ENCODE results near the gene CD84. TPM values are rescaled to one million over a fixed set of nuclear protein-coding genes. Genes with fewer than 3 reads are reported as not detected.

Gene CD84
- polyA plus RNA-seq, 3 donors: 14.5 to 33.5 (median 31.8) TPM

- H2AFZ ChIP-seq (ENCODE audit: insufficient read depth, low read depth, low read length, poor library complexity, severe bottlenecking): no peak overlapping the region
- H3K9me3 ChIP-seq (replicated peaks in 1 of 2; ENCODE audit: control insufficient read depth in 1 of 2, insufficient read depth in 1 of 2, low read length in 2 of 2): peaks cover 0 to 3% of the 10 kb centered on the region in 2 donors
- H3K4me3 Mint-ChIP-seq: no peak overlapping the region
- H3K36me3 Mint-ChIP-seq: peaks cover 0 to 5% of the 10 kb centered on the region in 2 donors
- no peak overlapping the region for H3K4me2 ChIP-seq (replicated peaks; ENCODE audit: extremely low read depth, low read length, poor library complexity, severe bottlenecking)
- H3K79me2 ChIP-seq (ENCODE audit: insufficient read depth, low read length): no peaks in the 10 kb centered on the region
- H3K4me1 ChIP-seq (ENCODE audit: control insufficient read depth in 1 of 2, insufficient read depth in 2 of 2, low read length in 2 of 2): no peaks in the 10 kb centered on the region
- intact Hi-C loops (cut with micrococcal nuclease): loop anchor here (2.0 to 5.0 kb wide), 3 partner anchors 29 to 66 kb away; partner anchors contain the start of gene CD84 (in 1 of the 2)
- no peak overlapping the region for H3K4me3 ChIP-seq (replicated peaks in 1 of 3; ENCODE audit: low read depth in 2 of 3, low read length in 3 of 3)
- H3K27ac ChIP-seq (ENCODE audit: low read depth in 1 of 2, low read length in 2 of 2): no peak overlapping the region
- WGBS (ENCODE audit: insufficient coverage): 93% methylated on average over 4 of the region's 6 CpGs
- H3K27me3 Mint-ChIP-seq (ENCODE audit: low read depth in 3 of 3): no peaks in the 10 kb centered on the region
- no peaks in the 10 kb centered on the region for H3K36me3 ChIP-seq (replicated peaks in 1 of 2; ENCODE audit: control insufficient read depth in 1 of 2, insufficient read depth in 2 of 2, low read length in 2 of 2)
- no peak for DNase-seq
- no peaks in the 10 kb centered on the region for H4K20me1 ChIP-seq (ENCODE audit: insufficient read depth, low read length)
- no peak overlapping the region for H3K27ac Mint-ChIP-seq
- no peak for TF ChIP-seq CTCF (IDR thresholded peaks at IDR 0.05)
- no peak overlapping the region for H3K9ac ChIP-seq (ENCODE audit: insufficient read depth, low read length, poor library complexity, severe bottlenecking)
- H3K4me1 Mint-ChIP-seq: peaks cover 7% of the 10 kb centered on the region
- H3K27me3 ChIP-seq (ENCODE audit: control insufficient read depth in 2 of 2, insufficient read depth in 2 of 2, low read length in 2 of 2): no peaks in the 10 kb centered on the region
- peaks cover 4 to 10% (median 7%) of the 10 kb centered on the region in 7 donors for H3K9me3 Mint-ChIP-seq
Measured at GRCh38 chr1:160608057-160608456, 28.8 kb upstream of the CD84 start.

- Mint-ChIP-seq H3K27me3 (ENCODE audit: low read depth in 3 of 3) (no peaks in the 10 kb centered on the region), H3K27ac (no peak overlapping the region), H3K4me3 (no peak overlapping the region), H3K36me3 (peaks cover 0 to 5% of the 10 kb centered on the region in 2 donors), H3K4me1 (peaks cover 7% of the 10 kb centered on the region), H3K9me3 (peaks cover 4 to 13% (median 9%) of the 10 kb centered on the region in 7 donors)
- no peak for DNase-seq
- Histone ChIP-seq H3K9me3 (replicated peaks in 1 of 2; ENCODE audit: control insufficient read depth in 1 of 2, insufficient read depth in 1 of 2, low read length in 2 of 2) (peaks cover 0 to 3% of the 10 kb centered on the region in 2 donors), H4K20me1 (ENCODE audit: insufficient read depth, low read length) (no peaks in the 10 kb centered on the region), H3K79me2 (ENCODE audit: insufficient read depth, low read length) (no peaks in the 10 kb centered on the region), H3K9ac (ENCODE audit: insufficient read depth, low read length, poor library complexity, severe bottlenecking) (no peak overlapping the region), H3K4me2 (replicated peaks; ENCODE audit: extremely low read depth, low read length, poor library complexity, severe bottlenecking) (no peak overlapping the region), H3K4me1 (ENCODE audit: control insufficient read depth in 1 of 2, insufficient read depth in 2 of 2, low read length in 2 of 2) (no peaks in the 10 kb centered on the region), H3K36me3 (replicated peaks in 1 of 2; ENCODE audit: control insufficient read depth in 1 of 2, insufficient read depth in 2 of 2, low read length in 2 of 2) (no peaks in the 10 kb centered on the region), H3K4me3 (replicated peaks in 1 of 3; ENCODE audit: low read depth in 2 of 3, low read length in 3 of 3) (no peak overlapping the region), H2AFZ (ENCODE audit: insufficient read depth, low read depth, low read length, poor library complexity, severe bottlenecking) (no peak overlapping the region), H3K27me3 (ENCODE audit: control insufficient read depth in 2 of 2, insufficient read depth in 2 of 2, low read length in 2 of 2) (no peaks in the 10 kb centered on the region), H3K27ac (ENCODE audit: low read depth in 1 of 2, low read length in 2 of 2) (no peak overlapping the region)
- 100% methylated on average over 1 of the region's 1 CpG for WGBS (ENCODE audit: insufficient coverage)
- intact Hi-C loops (cut with micrococcal nuclease): loop anchor here (1.0 to 5.0 kb wide), 5 partner anchors 29 to 179 kb away; partner anchors contain the start of gene CD84 (in 1 of the 2)
- TF ChIP-seq CTCF (IDR thresholded peaks at IDR 0.05): no peak
Measured at GRCh38 chr1:160607672-160608032, 28.4 kb upstream of the CD84 start.

Measured in CD14-positive monocyte (primary cell).